NCI-H2196 treated with DMSO at 0.1 percent for 48 hours (cell line): ENCODE data around the gene HKDC1.
"Not testable (repeated sequence)": the region's sequence is repeated elsewhere in the genome, so short reads cannot be mapped to it uniquely, and the experiment has no call there.

Experiments used
- DNase-seq: peaks from one replicate; lab custom pipeline; 2025; ENCODE audit not compliant: unreplicated experiment; lab: John Stamatoyannopoulos, UW

The HKDC1 gene

GRCh38 chr10:69275444-69275843 is 55.3 kb downstream of the HKDC1 start:
- DNase-seq = no peak

GRCh38 chr10:69276503-69276902 is 56.4 kb downstream of the HKDC1 start:
- no peak for DNase-seq

- no peak for DNase-seq
These were observed 58.4 kb downstream of the HKDC1 start, which contains the start of gene HK1 for GRCh38 chr10:69278446-69278963. TSS of gene HK1 (plus strand) at chr10:69278496.

GRCh38 chr10:69279110-69279509 is 59.0 kb downstream of the HKDC1 start:
- no peak for DNase-seq

- DNase-seq = no peak
These were observed 61.6 kb downstream of the HKDC1 start for GRCh38 chr10:69281507-69282413.

- not testable (repeated sequence) for DNase-seq
These were observed 64.3 kb downstream of the HKDC1 start for GRCh38 chr10:69284402-69284801.

GRCh38 chr10:69285699-69286098 is 65.6 kb downstream of the HKDC1 start:
- DNase-seq = no peak

- DNase-seq = no peak
These were observed 67.0 kb downstream of the HKDC1 start for GRCh38 chr10:69287181-69287580.

GRCh38 chr10:69290993-69291392 is 70.9 kb downstream of the HKDC1 start:
- no peak for DNase-seq

GRCh38 chr10:69292459-69292858 is 72.3 kb downstream of the HKDC1 start:
- no peak for DNase-seq

GRCh38 chr10:69295027-69295636 is 75.0 kb downstream of the HKDC1 start:
- no peak for DNase-seq

- no peak for DNase-seq
These were observed 83.5 kb downstream of the HKDC1 start for GRCh38 chr10:69303632-69304051.

GRCh38 chr10:69306421-69306820 is 86.3 kb downstream of the HKDC1 start:
- no peak for DNase-seq

GRCh38 chr10:69307434-69307833 is 87.3 kb downstream of the HKDC1 start:
- no peak for DNase-seq

- DNase-seq = not testable (repeated sequence)
These were observed 88.2 kb downstream of the HKDC1 start for GRCh38 chr10:69308304-69308703.

- DNase-seq = no peak
These were observed 91.2 kb downstream of the HKDC1 start for GRCh38 chr10:69311309-69311708.

- DNase-seq = no peak
These were observed 92.4 kb downstream of the HKDC1 start for GRCh38 chr10:69312528-69312927.

GRCh38 chr10:69315100-69315542 is 95.0 kb downstream of the HKDC1 start:
- DNase-seq = no peak

- no peak for DNase-seq
These were observed 95.6 kb downstream of the HKDC1 start for GRCh38 chr10:69315610-69316312.

- DNase-seq = no peak
These were observed 96.4 kb downstream of the HKDC1 start for GRCh38 chr10:69316313-69317059.
